Amniotic stem cell (primary cell): ENCODE results near the gene FKBP11.
"Not testable (repeated sequence)": the region's sequence is repeated elsewhere in the genome, so short reads cannot be mapped to it uniquely, and the experiment has no call there.

Source experiments
- DNase-seq: peaks from one replicate; lab custom pipeline; 2025; lab: John Stamatoyannopoulos, UW

The FKBP11 gene

DNA sequence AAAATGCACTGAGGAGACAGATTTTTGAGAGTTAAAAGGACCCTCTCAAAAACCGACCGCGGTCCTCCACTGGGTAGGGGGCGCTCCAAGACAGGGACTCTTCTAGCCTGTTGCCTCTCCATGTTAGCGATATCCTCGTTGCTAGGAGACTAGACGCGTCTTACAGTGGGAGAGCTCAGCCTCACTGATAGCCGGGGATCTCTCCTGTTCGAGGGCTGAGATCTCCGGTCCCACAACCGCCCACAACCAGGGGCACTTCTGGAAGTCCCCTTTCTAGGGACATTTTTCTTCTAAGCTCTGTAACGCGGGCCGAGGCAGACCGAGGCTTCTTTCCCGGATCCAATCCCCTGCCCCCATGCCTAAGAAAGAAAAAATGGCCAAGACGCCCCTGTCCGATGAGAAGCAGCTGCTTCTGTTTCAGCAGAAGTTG lies 21.3 kb downstream of the FKBP11 start:
- peak; percentile 66 for DNase-seq

DNA sequence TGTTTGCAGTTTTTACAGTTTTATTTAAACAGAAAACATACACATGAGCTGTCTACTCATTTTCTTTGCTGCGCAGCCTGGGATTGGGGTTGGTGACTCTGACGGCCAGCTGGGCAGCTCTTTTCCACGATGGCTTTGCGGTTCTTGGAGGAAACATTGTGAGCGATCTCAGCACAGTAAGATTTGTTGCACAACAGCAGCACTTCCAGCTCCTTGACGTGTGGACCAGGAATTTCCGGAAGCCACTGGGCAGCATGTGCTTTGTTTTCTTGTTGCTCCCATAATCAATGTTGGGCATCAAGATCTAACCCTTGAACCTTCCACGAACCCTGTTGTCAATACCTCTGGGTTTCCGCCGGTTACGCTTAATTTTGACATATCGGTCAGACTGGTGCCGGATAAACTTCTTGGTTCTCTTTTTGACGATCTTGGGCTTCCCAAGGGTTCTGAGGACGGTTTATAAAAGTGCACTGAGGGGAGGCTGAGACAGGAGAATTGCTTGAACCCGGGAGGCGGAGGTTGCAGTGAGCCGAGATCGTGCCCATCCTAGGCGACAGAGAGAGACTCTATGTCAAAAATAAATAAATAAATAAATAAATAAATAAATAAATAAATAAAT lies 21.8 kb downstream of the FKBP11 start:
- DNase-seq = no peak

GRCh38 chr12:48901278-48901677 lies 24.0 kb downstream of the FKBP11 start:
- no peak for DNase-seq

DNA sequence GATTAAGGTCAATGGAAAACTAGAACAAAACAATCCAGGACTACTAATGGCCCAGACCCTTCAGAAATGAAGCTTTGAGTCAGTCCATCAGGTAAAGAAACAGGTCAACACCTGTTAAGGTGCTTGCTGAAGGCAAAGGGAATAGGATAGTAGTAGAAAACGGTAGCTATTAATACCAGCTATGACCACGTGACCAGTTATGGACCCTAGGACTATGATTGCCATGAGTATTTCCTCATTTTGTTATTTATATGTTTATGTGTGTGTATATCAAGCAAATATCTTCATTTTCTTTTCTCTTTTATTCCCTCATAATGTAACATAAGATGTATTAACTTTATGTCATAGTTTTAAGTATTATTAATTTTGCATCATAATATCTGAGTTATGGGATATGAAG lies 25.6 kb downstream of the FKBP11 start:
- DNase-seq = no peak

DNA sequence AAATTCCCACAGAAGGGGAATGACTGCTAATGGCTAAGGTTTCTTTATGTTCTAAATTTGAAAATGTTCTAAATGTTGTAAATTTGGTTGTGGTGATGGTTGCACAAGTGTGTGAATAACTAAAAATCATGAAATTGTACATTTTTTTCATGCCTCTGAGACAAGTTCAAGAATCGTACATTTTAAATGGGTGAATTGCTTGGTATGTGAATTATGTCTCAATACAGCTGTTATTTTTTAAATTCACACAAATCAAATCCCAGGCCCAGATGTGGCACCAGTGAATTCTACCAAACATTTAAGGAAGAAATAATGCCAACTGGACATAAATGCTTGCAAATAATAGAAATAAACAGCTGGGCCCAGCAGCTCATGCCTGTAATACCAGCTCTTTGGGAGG lies 31.0 kb downstream of the FKBP11 start:
- DNase-seq = no peak

- DNase-seq = peak; percentile 39
Observed at GRCh38 chr12:48890657-48891418, 34.5 kb downstream of the FKBP11 start.

GRCh38 chr12:48889679-48890078 lies 35.6 kb downstream of the FKBP11 start:
- no peak for DNase-seq

DNA sequence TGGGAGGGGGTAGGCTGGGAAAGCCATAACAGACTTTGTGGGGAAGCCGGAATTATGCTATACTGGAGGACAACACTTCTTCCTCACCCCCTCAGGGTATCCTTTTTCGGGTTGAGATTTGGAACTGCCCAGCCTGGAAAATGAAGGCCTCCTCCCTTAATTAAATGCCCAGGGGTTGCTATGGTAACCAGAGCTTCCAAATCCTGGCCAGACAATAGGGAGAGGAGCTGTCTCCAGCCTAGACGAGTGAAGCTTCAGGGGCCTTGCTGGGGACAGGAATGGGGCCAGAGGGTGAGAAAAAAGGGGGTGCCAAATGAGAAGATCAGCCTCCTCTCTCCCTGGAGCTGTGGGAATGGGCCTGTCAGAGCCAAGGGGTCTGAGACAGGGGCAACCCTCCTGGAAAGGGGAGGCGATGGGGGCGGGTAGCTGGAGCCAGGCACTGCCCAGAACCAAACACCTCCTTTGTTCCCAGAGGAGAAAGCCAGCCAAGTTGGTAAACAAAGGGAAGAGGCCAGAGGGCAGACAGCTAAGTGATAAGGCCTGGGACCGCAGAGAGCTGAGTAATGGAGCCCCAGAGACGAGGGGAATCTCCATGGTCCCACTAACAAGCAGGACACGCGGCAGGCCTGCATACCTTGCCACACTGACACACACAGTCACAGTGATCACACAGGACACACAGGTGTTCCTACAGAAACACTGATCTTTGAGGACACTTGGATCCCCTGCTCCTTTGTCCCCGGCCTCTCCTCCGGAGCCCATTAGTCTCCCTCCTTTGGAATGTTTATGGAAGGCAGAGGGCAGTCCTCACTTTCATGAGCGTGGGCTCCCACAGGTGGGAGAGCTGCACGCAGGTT lies 41.8 kb downstream of the FKBP11 start:
- DNase-seq = no peak

DNA sequence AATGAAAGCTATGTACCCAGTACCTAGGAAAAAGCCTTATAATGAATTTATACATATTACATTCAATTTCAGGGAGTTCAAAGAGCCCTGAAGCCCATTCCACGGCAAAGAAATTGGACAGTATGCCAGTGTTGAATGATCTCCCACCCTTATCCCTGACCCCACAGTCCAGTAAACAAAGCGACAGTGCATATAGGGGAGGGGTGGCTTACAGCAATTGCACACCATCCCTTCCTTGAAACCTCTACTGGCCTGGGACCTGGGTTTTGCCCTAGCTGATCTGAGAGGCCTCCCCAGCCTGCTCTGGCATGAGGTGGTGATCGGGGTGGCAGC lies 42.4 kb downstream of the FKBP11 start:
- DNase-seq = no peak

DNA sequence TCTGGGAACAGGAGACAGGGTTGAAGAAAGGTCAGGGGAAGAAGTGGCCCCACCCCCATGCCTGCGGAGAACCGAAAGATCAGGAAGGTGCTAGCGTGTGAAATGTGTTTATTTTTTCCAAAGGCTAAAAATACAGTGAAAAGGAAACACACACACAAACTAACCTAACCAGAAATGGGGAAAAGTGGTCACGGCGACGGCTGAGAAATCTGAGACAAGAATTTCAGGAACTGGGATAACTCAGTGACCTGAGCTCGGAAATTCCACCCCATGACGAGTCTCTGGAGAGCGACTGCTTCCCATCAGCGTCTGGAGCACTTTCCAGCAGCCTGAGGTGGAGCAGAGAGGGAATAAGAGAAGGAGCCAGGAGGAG lies 43.0 kb downstream of the FKBP11 start:
- no peak for DNase-seq

DNA sequence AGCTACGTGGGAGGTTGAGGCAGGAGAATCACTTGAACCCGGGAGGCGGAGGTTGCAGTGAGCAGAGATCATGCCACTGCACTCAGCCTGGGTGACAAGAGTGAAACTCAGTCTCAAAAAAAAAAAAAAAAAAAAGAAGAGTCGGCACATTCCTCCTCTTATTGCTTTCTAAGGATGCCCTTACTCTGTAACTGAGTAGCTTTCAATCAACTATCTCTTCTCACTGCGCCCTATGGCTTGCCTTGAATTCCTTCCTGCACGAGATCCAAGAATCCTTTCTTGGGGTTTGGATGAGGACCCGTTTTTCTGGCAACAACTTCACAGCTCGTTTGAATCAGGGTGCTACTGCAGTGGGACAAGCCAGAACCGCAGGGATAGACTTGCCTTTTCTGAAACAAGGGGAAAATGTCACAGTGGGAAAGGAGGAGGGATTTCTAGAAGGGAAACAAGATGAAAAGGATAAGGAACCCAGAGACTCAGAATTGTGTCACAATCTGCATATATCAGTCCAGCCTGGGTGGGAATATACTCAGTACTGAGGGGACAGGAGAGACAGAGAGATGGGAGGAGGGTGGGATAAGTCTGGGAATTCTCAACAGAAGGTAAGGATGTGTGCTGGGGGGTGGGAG lies 43.5 kb downstream of the FKBP11 start:
- no peak for DNase-seq

- DNase-seq = no peak
Observed at GRCh38 chr12:48880647-48881046, 44.6 kb downstream of the FKBP11 start.

GRCh38 chr12:48878548-48878947 lies 46.7 kb downstream of the FKBP11 start:
- no peak for DNase-seq

DNA sequence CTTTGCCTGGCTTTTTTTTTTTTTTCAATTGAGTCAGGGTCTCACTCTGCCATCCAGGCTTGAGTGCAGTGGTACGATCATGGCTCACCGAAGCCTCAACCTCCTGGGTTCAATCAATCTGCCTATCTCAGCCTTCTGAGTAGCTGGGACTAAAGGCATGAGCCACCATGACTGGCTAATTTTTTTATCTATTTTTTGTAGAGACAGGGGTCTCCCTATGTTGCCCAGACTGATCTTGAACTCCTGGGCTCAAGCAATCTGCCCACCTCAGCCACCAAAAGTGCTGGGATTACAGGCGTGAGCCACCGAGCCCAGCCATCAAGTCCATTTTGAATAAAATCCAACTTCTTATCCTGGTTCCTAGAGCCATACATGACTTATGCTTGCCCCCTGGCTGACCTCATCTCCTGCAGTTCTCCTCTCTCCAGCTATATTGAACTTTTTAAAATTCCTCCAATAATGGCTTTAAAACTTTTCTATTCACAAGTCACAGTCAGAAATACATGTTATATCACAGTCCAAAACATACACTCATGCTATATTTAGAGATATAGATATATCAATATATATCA lies 49.3 kb downstream of the FKBP11 start:
- no peak for DNase-seq

GRCh38 chr12:48873534-48873933 lies 51.8 kb downstream of the FKBP11 start:
- not testable (repeated sequence) for DNase-seq

- no peak for DNase-seq
Observed at GRCh38 chr12:48873096-48873495, 52.2 kb downstream of the FKBP11 start.
